ENCODE measurements around the gene PRODH2.

The PRODH2 gene

DNA sequence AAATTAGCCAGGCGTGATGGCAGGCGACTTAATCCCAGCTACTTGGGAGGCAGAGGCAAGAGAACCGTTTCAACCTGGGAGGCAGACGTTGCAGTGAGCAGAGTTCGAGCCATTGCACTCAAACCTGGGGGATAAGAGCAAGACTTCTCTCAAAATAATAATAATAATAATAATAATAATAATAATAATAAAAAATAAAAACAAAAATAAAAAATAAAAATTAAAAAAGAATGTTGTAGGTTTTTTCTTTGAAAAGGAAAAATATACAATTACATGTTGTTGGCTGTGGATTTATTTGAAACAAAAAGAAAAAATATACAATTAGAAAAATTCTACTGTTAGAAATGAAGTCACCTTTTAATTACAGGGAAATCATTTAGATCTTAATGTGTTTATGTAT, 11.5 kb upstream of the PRODH2 start:
- Histone ChIP-seq H3K27ac (no peak overlapping the region), H3K4me2 (no peak overlapping the region)
- TF ChIP-seq, protein P1, sequence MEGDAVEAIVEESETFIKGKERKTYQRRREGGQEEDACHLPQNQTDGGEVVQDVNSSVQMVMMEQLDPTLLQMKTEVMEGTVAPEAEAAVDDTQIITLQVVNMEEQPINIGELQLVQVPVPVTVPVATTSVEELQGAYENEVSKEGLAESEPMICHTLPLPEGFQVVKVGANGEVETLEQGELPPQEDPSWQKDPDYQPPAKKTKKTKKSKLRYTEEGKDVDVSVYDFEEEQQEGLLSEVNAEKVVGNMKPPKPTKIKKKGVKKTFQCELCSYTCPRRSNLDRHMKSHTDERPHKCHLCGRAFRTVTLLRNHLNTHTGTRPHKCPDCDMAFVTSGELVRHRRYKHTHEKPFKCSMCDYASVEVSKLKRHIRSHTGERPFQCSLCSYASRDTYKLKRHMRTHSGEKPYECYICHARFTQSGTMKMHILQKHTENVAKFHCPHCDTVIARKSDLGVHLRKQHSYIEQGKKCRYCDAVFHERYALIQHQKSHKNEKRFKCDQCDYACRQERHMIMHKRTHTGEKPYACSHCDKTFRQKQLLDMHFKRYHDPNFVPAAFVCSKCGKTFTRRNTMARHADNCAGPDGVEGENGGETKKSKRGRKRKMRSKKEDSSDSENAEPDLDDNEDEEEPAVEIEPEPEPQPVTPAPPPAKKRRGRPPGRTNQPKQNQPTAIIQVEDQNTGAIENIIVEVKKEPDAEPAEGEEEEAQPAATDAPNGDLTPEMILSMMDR (conservative IDR thresholded peaks at IDR 0.05; ENCODE audit: low read depth, low read length): no peak

DNA sequence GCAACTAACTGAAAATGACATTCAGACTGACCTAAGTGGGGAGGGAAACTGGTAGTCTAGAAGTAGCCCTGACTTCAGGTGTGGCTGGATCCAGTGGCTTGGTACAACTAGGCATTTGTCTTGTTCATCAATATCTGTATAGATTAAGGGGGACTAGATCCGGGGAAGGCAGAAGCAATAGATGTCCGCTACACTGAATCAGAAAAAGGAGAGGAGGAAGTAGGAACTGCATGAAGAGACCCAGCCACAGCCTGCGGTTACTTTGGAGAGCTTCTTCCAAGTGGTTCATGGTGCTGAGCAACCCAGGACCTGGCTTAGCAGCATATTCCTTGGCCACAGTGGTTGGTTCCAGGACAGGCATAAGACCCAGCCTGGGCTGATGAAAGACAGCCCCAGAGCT, 9.9 kb upstream of the PRODH2 start:
- Histone ChIP-seq H3K36me3 (ENCODE audit: insufficient read depth) (no peaks in the 10 kb centered on the region), H4K20me1 (ENCODE audit: insufficient read depth) (no peaks in the 10 kb centered on the region), H3K27ac (no peak overlapping the region), H3K79me2 (ENCODE audit: insufficient read depth, low read depth) (no peaks in the 10 kb centered on the region), H3K27me3 (ENCODE audit: insufficient read depth, low read depth) (peaks cover 47% of the 10 kb centered on the region), H3K4me3 (IDR thresholded peaks at IDR 0.05; ENCODE audit: insufficient read depth, low read depth, low read length) (no peak overlapping the region), H2AFZ (ENCODE audit: low read depth) (no peak overlapping the region), H3K4me1 (ENCODE audit: low read depth, poor library complexity, severe bottlenecking) (no peaks in the 10 kb centered on the region), H3K4me2 (no peak overlapping the region), H3K9ac (no peak overlapping the region)
- TF ChIP-seq, protein P1 (conservative IDR thresholded peaks at IDR 0.05; ENCODE audit: low read depth, low read length): no peak

More for the DNA sequence above, 11.5 kb upstream of the PRODH2 start:
- no peak overlapping the region for H3K4me3 ChIP-seq (IDR thresholded peaks at IDR 0.05; ENCODE audit: insufficient read depth, low read depth, low read length)
- H2AFZ ChIP-seq (ENCODE audit: low read depth): no peak overlapping the region
- H3K36me3 ChIP-seq (ENCODE audit: insufficient read depth): no peaks in the 10 kb centered on the region
- no peak overlapping the region for H3K9ac ChIP-seq
- H4K20me1 ChIP-seq (ENCODE audit: insufficient read depth): no peaks in the 10 kb centered on the region
- H3K27me3 ChIP-seq (ENCODE audit: insufficient read depth, low read depth): peaks cover 55% of the 10 kb centered on the region
- no peaks in the 10 kb centered on the region for H3K4me1 ChIP-seq (ENCODE audit: low read depth, poor library complexity, severe bottlenecking)
- no peaks in the 10 kb centered on the region for H3K79me2 ChIP-seq (ENCODE audit: insufficient read depth, low read depth)

DNA sequence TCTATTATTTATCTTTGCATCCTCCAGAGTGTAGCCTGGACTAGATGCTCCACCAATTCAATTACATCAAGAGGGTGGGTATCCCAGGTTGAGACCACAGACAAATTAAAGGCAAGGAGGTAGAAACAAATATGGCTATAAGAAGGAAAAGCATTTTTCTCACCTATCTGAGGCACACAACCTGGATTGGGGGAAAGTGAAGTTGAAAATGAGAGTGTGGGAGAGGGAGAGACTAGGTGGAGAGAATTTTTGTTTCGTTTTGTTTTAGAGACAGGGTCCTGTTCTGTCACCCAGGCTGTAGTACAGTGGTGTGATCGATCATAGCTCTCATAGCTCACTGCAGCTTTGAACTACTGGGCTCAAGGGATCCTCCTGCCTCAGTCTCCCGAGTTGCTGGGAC, 5.8 kb upstream of the PRODH2 start:
- TF ChIP-seq, protein P1 (conservative IDR thresholded peaks at IDR 0.05; ENCODE audit: low read depth, low read length): no peak

DNA sequence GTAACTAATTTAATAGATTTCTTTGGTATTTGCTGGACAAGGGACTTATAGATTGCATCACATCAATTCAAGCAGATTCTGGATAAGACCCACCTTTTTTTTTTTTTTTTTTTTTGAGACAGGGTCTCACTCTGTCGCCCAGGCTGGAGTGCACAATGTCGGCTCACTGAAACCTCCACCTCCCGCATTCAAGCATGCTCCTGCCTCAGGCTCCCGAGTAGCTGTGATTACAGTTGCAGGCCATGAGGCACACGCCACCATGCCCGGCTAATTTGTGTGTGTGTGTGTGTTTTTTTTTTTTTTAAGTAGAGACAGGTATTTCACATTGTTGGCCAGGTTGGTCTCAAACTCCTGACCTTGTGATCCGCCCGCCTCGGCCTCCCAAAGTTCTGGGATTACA, 4.2 kb upstream of the PRODH2 start:
- H3K4me3 ChIP-seq (IDR thresholded peaks at IDR 0.05; ENCODE audit: insufficient read depth, low read depth, low read length): no peak overlapping the region
- H3K4me2 ChIP-seq: no peak overlapping the region
- no peaks in the 10 kb centered on the region for H3K36me3 ChIP-seq (ENCODE audit: insufficient read depth)
- no peak overlapping the region for H3K27ac ChIP-seq
- no peaks in the 10 kb centered on the region for H4K20me1 ChIP-seq (ENCODE audit: insufficient read depth)
- no peak overlapping the region for H3K9ac ChIP-seq
- no peaks in the 10 kb centered on the region for H3K79me2 ChIP-seq (ENCODE audit: insufficient read depth, low read depth)
- no peaks in the 10 kb centered on the region for H3K4me1 ChIP-seq (ENCODE audit: low read depth, poor library complexity, severe bottlenecking)
- TF ChIP-seq, protein P1 (conservative IDR thresholded peaks at IDR 0.05; ENCODE audit: low read depth, low read length): no peak
- no peak overlapping the region for H2AFZ ChIP-seq (ENCODE audit: low read depth)
- H3K27me3 ChIP-seq (ENCODE audit: insufficient read depth, low read depth): peaks cover 54% of the 10 kb centered on the region

More for the DNA sequence above, 5.8 kb upstream of the PRODH2 start:
- H3K27me3 ChIP-seq (ENCODE audit: insufficient read depth, low read depth): peaks cover 40% of the 10 kb centered on the region
- no peak overlapping the region for H3K9ac ChIP-seq
- H4K20me1 ChIP-seq (ENCODE audit: insufficient read depth): no peaks in the 10 kb centered on the region
- no peak overlapping the region for H3K4me2 ChIP-seq
- no peaks in the 10 kb centered on the region for H3K79me2 ChIP-seq (ENCODE audit: insufficient read depth, low read depth)
- no peaks in the 10 kb centered on the region for H3K36me3 ChIP-seq (ENCODE audit: insufficient read depth)
- H3K4me1 ChIP-seq (ENCODE audit: low read depth, poor library complexity, severe bottlenecking): no peaks in the 10 kb centered on the region
- no peak overlapping the region for H2AFZ ChIP-seq (ENCODE audit: low read depth)
- no peak overlapping the region for H3K4me3 ChIP-seq (IDR thresholded peaks at IDR 0.05; ENCODE audit: insufficient read depth, low read depth, low read length)
- H3K27ac ChIP-seq: no peak overlapping the region
